Measurements from ENCODE around the gene HNRNPUL2. TPM values are rescaled to one million over a fixed set of nuclear protein-coding genes. Genes with fewer than 3 reads are reported as not detected.

The HNRNPUL2 gene
- total and polyA plus RNA-seq, 2 of the 8 experiments (the other 6 are each of a cell fraction or from before 2014, with no cell fraction given), result 14.9 to 46.4 TPM

GRCh38 chr11:62719302-62719978 is 7.8 kb downstream of the HNRNPUL2 start (continued):
- TF ChIP-seq CHD7 (IDR thresholded peaks at IDR 0.05; ENCODE audit: insufficient replicate concordance, low read length), result no peak
- no peak for TF ChIP-seq POU5F1 (IDR thresholded peaks at IDR 0.05; ENCODE audit: low read depth, low read length)
- TF ChIP-seq RXRA (IDR thresholded peaks at IDR 0.05; ENCODE audit: insufficient read depth, low read depth, low read length), result no peak
- TF ChIP-seq HDAC6 (IDR thresholded peaks at IDR 0.05; ENCODE audit: low read depth, low read length), result no peak
- TF ChIP-seq SP2 (IDR thresholded peaks at IDR 0.05; ENCODE audit: low read length), result no peak
